IPS-NIHi7 (cell line): Measurements from ENCODE around the gene EHHADH.

ENCODE experiments used
- DNase-seq: peaks from one replicate; pipeline ENCODE4 v3.0.0; 2012; ENCODE audit warnings: mixed read lengths; ENCODE audit errors: extremely low spot score

Gene EHHADH

GRCh38 chr3:185145511-185145910 lies 108.3 kb downstream of the EHHADH start:
- DNase-seq, result no peak

GRCh38 chr3:185144784-185145183 lies 109.1 kb downstream of the EHHADH start:
- DNase-seq, result no peak
